CD8-positive, alpha-beta memory T cell (primary cell): ENCODE results near the gene PLEKHM1. TPM values are rescaled to one million over a fixed set of nuclear protein-coding genes. Genes with fewer than 3 reads are reported as not detected.

Experiments
- CTCF ChIA-PET: fragments of 350-600 bp; sonication (Branson Sonifier 250); formaldehyde crosslinking; loops from one replicate; lab custom pipeline; 2021; ENCODE audit warnings: antibody characterized with exemption; lab: Charles Lee
- POLR2A ChIA-PET: fragments of 350-600 bp; sonication (Branson Sonifier 250); formaldehyde crosslinking; loops from one replicate; lab custom pipeline; 2021; ENCODE audit warnings: antibody characterized with exemption; lab: Charles Lee
- DNase-seq, 5 donors: peaks; one replicate each; pipeline versions ENCODE4 v3.0.0 to v3.0.0-alpha.2; 2020 to 2022; ENCODE audit warnings: mixed read lengths in 1 of 5
- H3K27ac ChIP-seq: one replicate; pipeline ENCODE4 v1.7.0; 2013; ENCODE audit warnings: low read depth, mild to moderate bottlenecking, low read length, moderate library complexity
- H3K27me3 ChIP-seq: 2 replicates; pipeline ENCODE4 v1.7.0; 2013; ENCODE audit warnings: low read length, mild to moderate bottlenecking; ENCODE audit not compliant: insufficient read depth, poor library complexity, severe bottlenecking
- H3K36me3 ChIP-seq: 2 replicates; pipeline ENCODE4 v1.7.0; 2013; ENCODE audit warnings: mild to moderate bottlenecking, low read length, moderate library complexity; ENCODE audit not compliant: insufficient read depth
- H3K4me1 ChIP-seq: 2 replicates; pipeline ENCODE4 v1.7.0; 2013; ENCODE audit warnings: mild to moderate bottlenecking, low read length, moderate library complexity; ENCODE audit not compliant: insufficient read depth
- H3K4me3 ChIP-seq: 2 replicates; pipeline ENCODE4 v1.7.0; 2013; ENCODE audit warnings: mild to moderate bottlenecking, low read length
- H3K9me3 ChIP-seq: 2 replicates; pipeline ENCODE4 v1.7.0; 2013; ENCODE audit warnings: mild to moderate bottlenecking, low read length
- H3K27ac Mint-ChIP-seq, 8 donors: one replicate each; pipeline ENCODE4 v1.8.0; 2020 to 2021; ENCODE audit warnings: mixed read lengths in 8 of 8, mild to moderate bottlenecking in 6 of 8, inconsistent platforms in 3 of 8, moderate library complexity in 3 of 8
- H3K27me3 Mint-ChIP-seq, 2 donors: one replicate each; pipeline ENCODE4 v1.8.0; 2020 to 2021; ENCODE audit warnings: mixed read lengths in 2 of 2, mild to moderate bottlenecking in 1 of 2, moderate library complexity in 1 of 2
- H3K36me3 Mint-ChIP-seq, 3 donors: one replicate each; pipeline ENCODE4 v1.8.0; 2020 to 2021; ENCODE audit warnings: mixed read lengths in 3 of 3, inconsistent platforms in 1 of 3, mild to moderate bottlenecking in 1 of 3
- H3K4me1 Mint-ChIP-seq, 3 donors: one replicate each; pipeline ENCODE4 v1.8.0; 2020 to 2021; ENCODE audit warnings: mixed read lengths in 3 of 3, inconsistent platforms in 1 of 3, mild to moderate bottlenecking in 1 of 3
- H3K4me3 Mint-ChIP-seq, 7 donors: one replicate each; pipeline ENCODE4 v1.8.0; 2020 to 2021; ENCODE audit warnings: mixed read lengths in 7 of 7, mild to moderate bottlenecking in 6 of 7, moderate library complexity in 4 of 7, inconsistent platforms in 2 of 7
- H3K9me3 Mint-ChIP-seq, 5 donors: one replicate each; pipeline ENCODE4 v1.8.0; 2020 to 2022; ENCODE audit warnings: mixed read lengths in 5 of 5, mild to moderate bottlenecking in 3 of 5, moderate library complexity in 2 of 5, inconsistent platforms in 1 of 5
- polyA plus RNA-seq: library from polyadenylated mRNA; unstranded; fragments of 300-500 nt; fragmentation: Illumina TruSeq; gene quantifications from one replicate; pipeline ENCODE4 v1.2.3, GENCODE V29; 2021
- total RNA-seq, 2 experiments: library from RNA; stranded (reverse); gene quantifications; one replicate each; pipeline ENCODE4 v1.2.3, GENCODE V29; 2021

PLEKHM1 gene
- total and polyA plus RNA-seq, 3 experiments from 2014 or later = 17.3 to 32.4 (median 32.0) TPM

DNA sequence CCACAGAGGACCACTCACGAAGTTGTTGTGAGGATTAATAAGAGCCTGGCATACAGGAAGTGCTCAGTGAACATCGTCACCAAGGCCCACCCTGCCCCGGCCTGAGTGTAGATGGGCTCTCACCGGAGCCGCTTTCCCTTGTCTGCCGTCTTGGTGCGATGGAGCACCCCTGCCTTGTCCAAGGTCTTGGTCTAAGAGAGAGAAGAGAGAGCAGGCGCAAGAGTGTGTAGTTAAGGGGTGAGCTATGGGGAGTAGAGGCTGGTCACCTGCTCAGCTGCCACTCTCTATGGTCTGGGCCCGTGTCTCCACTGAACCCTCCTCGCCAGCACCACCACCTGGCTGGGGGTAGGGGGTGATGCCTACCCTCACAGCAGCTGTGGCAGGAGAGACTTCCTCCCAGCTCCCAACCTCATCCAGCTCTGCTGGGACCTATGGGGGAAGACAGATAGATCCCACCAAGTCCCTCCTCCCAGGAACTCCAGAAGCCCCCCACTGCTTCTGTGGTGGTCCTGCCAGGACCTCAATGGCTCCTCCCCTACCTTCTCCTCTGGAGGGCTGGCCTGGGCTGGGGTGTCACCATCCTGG, 86.5 kb downstream of the PLEKHM1 start:
- DNase-seq = no peak
- Histone ChIP-seq H3K36me3 (peaks cover 49% of the 10 kb centered on the region), H3K27me3 (no peaks in the 10 kb centered on the region), H3K9me3 (no peaks in the 10 kb centered on the region), H3K4me3 (no peak overlapping the region), H3K4me1 (peaks cover 23% of the 10 kb centered on the region), H3K27ac (no peak overlapping the region)
- Mint-ChIP-seq H3K27me3 (no peaks in the 10 kb centered on the region), H3K4me1 (peaks cover 28 to 29% (median 28%) of the 10 kb centered on the region in 3 donors), H3K27ac (peak overlapping the region in 3 of 8 donors; percentile 54 to 74 (median 56)), H3K4me3 (no peak overlapping the region), H3K9me3 (no peaks in the 10 kb centered on the region), H3K36me3 (peaks cover 0 to 81% (median 10%) of the 10 kb centered on the region in 3 donors)
- POLR2A ChIA-PET = no interaction called here
- CTCF ChIA-PET = interaction anchor here (1.3 kb wide), 1 partner anchor 127 kb away, joined by 3 read pairs; no protein-coding TSS in a partner anchor

- Mint-ChIP-seq H3K9me3 (no peaks in the 10 kb centered on the region), H3K27me3 (no peaks in the 10 kb centered on the region), H3K4me3 (no peak overlapping the region), H3K36me3 (peaks cover 0 to 82% (median 13%) of the 10 kb centered on the region in 3 donors), H3K4me1 (peaks cover 17 to 19% (median 17%) of the 10 kb centered on the region in 3 donors), H3K27ac (no peak overlapping the region)
- ChIA-PET CTCF (no interaction called here), POLR2A (no interaction called here)
- H3K27me3 ChIP-seq = no peaks in the 10 kb centered on the region
- no peak for DNase-seq
- H3K36me3 ChIP-seq = peaks cover 54% of the 10 kb centered on the region
- no peak overlapping the region for H3K27ac ChIP-seq
- peaks cover 12% of the 10 kb centered on the region for H3K4me1 ChIP-seq
- H3K4me3 ChIP-seq = no peak overlapping the region
- H3K9me3 ChIP-seq = no peaks in the 10 kb centered on the region
Measured at GRCh38 chr17:45402916-45403315, 87.6 kb downstream of the PLEKHM1 start.

DNA sequence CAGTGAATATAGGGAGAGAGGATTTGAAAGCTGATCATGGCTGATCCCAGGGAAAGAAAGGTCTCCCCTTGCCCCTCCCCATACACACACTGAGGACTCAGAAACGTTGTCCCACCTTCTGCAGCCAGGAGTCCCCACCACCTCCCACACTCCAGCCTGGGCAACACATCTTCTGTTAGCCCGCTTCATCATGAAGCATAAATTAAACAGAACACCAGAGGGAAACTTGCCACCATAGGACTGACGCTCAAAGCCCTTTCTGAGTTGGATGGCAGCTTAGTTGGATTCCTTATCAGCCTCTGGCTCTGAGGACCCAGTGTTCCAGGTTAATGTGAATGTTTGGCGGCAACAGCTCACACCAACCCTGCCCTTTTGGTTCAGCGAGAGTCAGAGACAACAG, 91.7 kb downstream of the PLEKHM1 start:
- Histone ChIP-seq H3K9me3 (no peaks in the 10 kb centered on the region), H3K27me3 (no peaks in the 10 kb centered on the region), H3K4me3 (no peak overlapping the region), H3K4me1 (no peaks in the 10 kb centered on the region), H3K36me3 (peaks cover 54% of the 10 kb centered on the region), H3K27ac (no peak overlapping the region)
- ChIA-PET POLR2A (no interaction called here), CTCF (interaction anchor here (0.6 to 3.5 kb wide), 4 partner anchors 14 to 180 kb away, joined by 3 to 15 read pairs (median 7); partner anchors contain the start of gene FMNL1)
- no peak overlapping the region for H3K4me3 Mint-ChIP-seq
- H3K9me3 Mint-ChIP-seq = no peaks in the 10 kb centered on the region
- H3K4me1 Mint-ChIP-seq = peaks cover 0 to 4% (median 2%) of the 10 kb centered on the region in 3 donors
- DNase-seq = no peak
- H3K27me3 Mint-ChIP-seq = no peaks in the 10 kb centered on the region
- peaks cover 4 to 89% (median 20%) of the 10 kb centered on the region in 3 donors for H3K36me3 Mint-ChIP-seq
- peak overlapping the region in 4 of 8 donors; percentile 26 to 69 (median 41) for H3K27ac Mint-ChIP-seq

- no peaks in the 10 kb centered on the region for H3K27me3 ChIP-seq
- Mint-ChIP-seq H3K27ac (no peak overlapping the region), H3K9me3 (no peaks in the 10 kb centered on the region), H3K27me3 (no peaks in the 10 kb centered on the region), H3K4me1 (peaks cover 0 to 4% (median 2%) of the 10 kb centered on the region in 3 donors), H3K36me3 (peaks cover 4 to 83% (median 20%) of the 10 kb centered on the region in 3 donors), H3K4me3 (no peak overlapping the region)
- H3K4me1 ChIP-seq = no peaks in the 10 kb centered on the region
- DNase-seq = no peak
- POLR2A ChIA-PET = no interaction called here
- no peak overlapping the region for H3K27ac ChIP-seq
- CTCF ChIA-PET = interaction anchor here (0.7 to 3.5 kb wide), 5 partner anchors 11 to 179 kb away, joined by 3 to 15 read pairs (median 4); partner anchors contain the start of gene FMNL1
- H3K9me3 ChIP-seq = no peaks in the 10 kb centered on the region
- H3K4me3 ChIP-seq = no peak overlapping the region
- H3K36me3 ChIP-seq = peaks cover 46% of the 10 kb centered on the region
Measured at GRCh38 chr17:45397796-45398195, 92.7 kb downstream of the PLEKHM1 start.

DNA sequence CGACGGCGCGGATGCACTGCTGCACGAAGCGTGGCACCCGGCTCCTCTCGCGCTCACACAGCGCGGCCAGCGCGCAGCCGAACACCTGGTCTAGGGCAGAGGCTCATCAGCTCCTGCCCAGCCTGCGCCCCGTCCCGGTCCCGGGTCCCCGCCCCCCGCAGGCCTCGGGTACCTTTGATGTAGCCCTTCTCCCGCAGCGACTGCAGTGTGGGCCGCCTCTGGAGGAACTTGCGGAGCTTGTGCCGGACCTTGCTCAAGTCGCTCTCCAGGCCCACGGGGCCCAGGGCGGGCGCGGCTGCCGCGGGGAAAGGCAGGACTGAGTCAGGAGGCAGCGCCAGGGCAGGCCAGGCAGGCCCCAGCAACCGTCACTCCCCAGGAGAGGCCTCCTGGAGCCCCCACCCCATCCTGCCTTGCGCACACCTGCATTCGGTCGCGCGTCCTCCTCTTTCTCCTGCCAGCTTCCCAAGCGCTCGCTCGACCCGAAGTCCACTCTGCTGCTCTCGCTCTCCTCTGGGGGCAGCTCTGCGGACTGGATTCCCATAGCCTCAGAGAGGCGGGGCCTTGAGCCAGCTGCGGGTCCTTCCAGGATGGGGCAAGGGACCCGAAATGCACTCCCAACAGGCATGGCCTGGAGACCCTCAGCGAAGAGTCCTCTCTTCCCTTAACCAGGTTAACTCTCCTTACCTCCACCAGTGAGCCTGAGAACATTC, 93.9 kb downstream of the PLEKHM1 start:
- H3K4me3 ChIP-seq = no peak overlapping the region
- DNase-seq = peak in 1 of 5 donors; percentile 32
- CTCF ChIA-PET = interaction anchor here (0.8 to 3.5 kb wide), 4 partner anchors 12 to 177 kb away, joined by 3 to 15 read pairs (median 7); no protein-coding TSS in a partner anchor
- peaks cover 4 to 72% (median 19%) of the 10 kb centered on the region in 3 donors for H3K36me3 Mint-ChIP-seq
- H3K27ac Mint-ChIP-seq = peak overlapping the region in 1 of 8 donors; percentile 78
- no peaks in the 10 kb centered on the region for H3K9me3 Mint-ChIP-seq
- no peaks in the 10 kb centered on the region for H3K27me3 ChIP-seq
- H3K36me3 ChIP-seq = peaks cover 35% of the 10 kb centered on the region
- no peaks in the 10 kb centered on the region for H3K27me3 Mint-ChIP-seq
- H3K4me3 Mint-ChIP-seq = no peak overlapping the region
- H3K27ac ChIP-seq = no peak overlapping the region
- no peaks in the 10 kb centered on the region for H3K4me1 ChIP-seq
- POLR2A ChIA-PET = no interaction called here
- H3K9me3 ChIP-seq = no peaks in the 10 kb centered on the region
- peaks cover 0 to under 1% (median 0%) of the 10 kb centered on the region in 3 donors for H3K4me1 Mint-ChIP-seq

DNA sequence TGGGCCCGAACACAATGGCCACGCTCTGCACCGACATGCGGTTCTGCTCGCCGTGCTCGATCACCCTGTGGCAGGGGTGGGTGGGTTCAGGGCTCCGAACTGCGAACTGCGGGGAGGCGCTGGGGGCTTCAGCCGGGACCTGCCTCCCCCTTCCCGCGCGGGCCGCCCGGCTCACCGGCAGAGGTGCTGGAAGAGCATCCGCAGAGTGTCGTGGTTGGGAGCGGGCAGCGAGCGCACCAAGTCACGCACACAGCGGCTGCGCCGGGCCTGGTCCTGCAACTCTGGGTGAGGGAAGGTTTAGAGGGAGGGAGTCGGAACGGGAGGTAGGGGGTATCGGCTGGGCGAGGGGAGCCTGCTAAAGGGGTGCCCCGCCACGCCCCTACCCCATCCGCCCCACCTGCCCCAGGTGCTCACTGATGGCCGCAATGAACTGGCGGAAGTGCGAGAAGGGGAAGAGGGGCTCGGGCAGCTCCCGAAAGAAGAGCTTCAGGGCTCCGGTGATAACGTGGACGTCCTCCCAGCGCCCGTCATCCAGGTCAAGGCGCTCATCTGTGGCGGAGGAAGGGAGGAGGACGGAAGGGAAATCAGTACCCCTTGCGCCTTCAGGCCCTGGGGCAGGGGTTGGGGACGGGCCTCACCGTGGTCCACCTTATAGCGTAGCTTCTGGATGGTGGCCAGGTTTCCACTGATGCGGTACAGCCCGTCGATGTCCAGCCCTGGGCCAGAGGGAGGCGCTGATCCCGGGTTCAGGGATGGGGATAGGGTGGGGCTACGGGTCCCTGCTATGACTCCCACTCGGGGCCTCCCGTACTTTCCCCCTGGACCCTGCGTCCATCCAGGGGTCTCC, 94.7 kb downstream of the PLEKHM1 start:
- DNase-seq = no peak
- POLR2A ChIA-PET = no interaction called here
- H3K27ac Mint-ChIP-seq = peak overlapping the region in 1 of 8 donors; percentile 65

DNA sequence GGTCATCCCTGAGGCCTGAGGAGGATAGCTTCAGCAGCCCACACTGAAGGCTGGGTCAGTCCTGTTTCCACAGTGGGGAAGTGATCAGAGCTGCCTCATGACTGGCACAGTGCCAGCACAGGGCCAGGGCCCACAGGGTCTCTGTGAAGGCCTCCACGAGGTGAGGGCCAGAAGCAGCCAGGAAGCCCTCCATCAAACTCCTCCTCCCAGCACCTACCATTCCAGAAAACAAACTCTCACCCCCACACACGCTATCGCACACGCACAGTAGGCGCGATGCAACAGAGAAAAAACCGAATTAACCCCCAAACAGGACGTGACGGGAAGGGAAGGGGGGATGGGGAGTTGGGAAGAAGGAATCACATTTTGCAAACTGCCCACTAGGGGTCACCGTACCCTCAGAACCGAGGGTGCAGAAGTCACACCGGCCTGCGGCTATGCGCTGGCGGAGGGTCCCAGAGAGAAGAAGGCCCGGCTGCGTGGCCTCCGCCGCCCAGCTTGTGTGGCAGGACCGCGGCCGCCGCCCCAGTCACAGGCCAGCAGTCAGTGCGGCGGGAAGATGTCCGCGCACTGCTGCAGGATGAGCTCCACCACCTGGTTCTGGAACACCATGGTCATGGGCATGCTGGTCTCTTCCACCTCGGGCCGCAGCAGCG, 95.5 kb downstream of the PLEKHM1 start:
- ChIA-PET POLR2A (no interaction called here), CTCF (interaction anchor here (0.9 to 1.1 kb wide), 2 partner anchors 14 to 118 kb away, joined by 3 to 4 read pairs; no protein-coding TSS in a partner anchor)
- no peaks in the 10 kb centered on the region for H3K4me1 Mint-ChIP-seq
- no peaks in the 10 kb centered on the region for H3K4me1 ChIP-seq
- H3K27me3 ChIP-seq = no peaks in the 10 kb centered on the region
- no peaks in the 10 kb centered on the region for H3K9me3 Mint-ChIP-seq
- H3K27me3 Mint-ChIP-seq = no peaks in the 10 kb centered on the region
- H3K27ac ChIP-seq = peak overlapping the region; percentile 24
- H3K27ac Mint-ChIP-seq = no peak overlapping the region
- no peak overlapping the region for H3K4me3 Mint-ChIP-seq
- H3K9me3 ChIP-seq = no peaks in the 10 kb centered on the region
- H3K36me3 ChIP-seq = peaks cover 26% of the 10 kb centered on the region
- DNase-seq = peak in 2 of 5 donors; percentile 29 to 41
- no peak overlapping the region for H3K4me3 ChIP-seq
- H3K36me3 Mint-ChIP-seq = peaks cover 4 to 56% (median 11%) of the 10 kb centered on the region in 3 donors

More for the DNA sequence above, 94.7 kb downstream of the PLEKHM1 start:
- no peaks in the 10 kb centered on the region for H3K27me3 ChIP-seq
- Mint-ChIP-seq H3K4me1 (no peaks in the 10 kb centered on the region), H3K9me3 (no peaks in the 10 kb centered on the region), H3K27me3 (no peaks in the 10 kb centered on the region), H3K36me3 (peaks cover 4 to 63% (median 13%) of the 10 kb centered on the region in 3 donors), H3K4me3 (no peak overlapping the region)
- H3K9me3 ChIP-seq = no peaks in the 10 kb centered on the region
- CTCF ChIA-PET = interaction anchor here (1.0 to 1.1 kb wide), 2 partner anchors 118 to 119 kb away, joined by 3 to 4 read pairs; no protein-coding TSS in a partner anchor
- no peak overlapping the region for H3K4me3 ChIP-seq
- H3K36me3 ChIP-seq = peaks cover 26% of the 10 kb centered on the region
- no peak overlapping the region for H3K27ac ChIP-seq
- no peaks in the 10 kb centered on the region for H3K4me1 ChIP-seq
